Mesenteric fat pad (tissue), 1 donor: Measurements from ENCODE around the gene GRIP1. TPM values are rescaled to one million over a fixed set of nuclear protein-coding genes. Genes with fewer than 3 reads are reported as not detected.

Experiments
- DNase-seq: peaks from one replicate; pipeline ENCODE4 v3.0.0-alpha.2; 2020; ENCODE audit warnings: low spot score
- total RNA-seq: library from RNA; stranded (reverse); fragmentation: NEBNext Ultra II Directional; extraction: Animal tissue kit (Norgen Biotek cat#: 25700); gene quantifications from one replicate; pipeline ENCODE4 v1.2.1, GENCODE V29; 2021
- donor health status: DM: yes; HTN: yes; CAD: no.

GRIP1 gene
- total RNA-seq, 1 donor from 2014 or later = 1.6 TPM

- DNase-seq = no peak
Observed at GRCh38 chr12:66459944-66460482, 218.9 kb downstream of the GRIP1 start.

- DNase-seq = no peak
Observed at GRCh38 chr12:66456612-66457011, 222.3 kb downstream of the GRIP1 start.

GRCh38 chr12:66453844-66454243, 225.0 kb downstream of the GRIP1 start:
- DNase-seq = no peak

- DNase-seq = no peak
Observed at GRCh38 chr12:66453120-66453519, 225.8 kb downstream of the GRIP1 start.

GRCh38 chr12:66449531-66449930, 229.3 kb downstream of the GRIP1 start:
- no peak for DNase-seq

GRCh38 chr12:66447643-66448042, 231.2 kb downstream of the GRIP1 start:
- no peak for DNase-seq

- no peak for DNase-seq
Observed at GRCh38 chr12:66446276-66446675, 232.6 kb downstream of the GRIP1 start.

GRCh38 chr12:66441905-66442559, 236.8 kb downstream of the GRIP1 start:
- DNase-seq = no peak

- no peak for DNase-seq
Observed at GRCh38 chr12:66438601-66439000, 240.3 kb downstream of the GRIP1 start.

- DNase-seq = no peak
Observed at GRCh38 chr12:66430106-66430505, 248.8 kb downstream of the GRIP1 start.

- no peak for DNase-seq
Observed at GRCh38 chr12:66428870-66429269, 250.0 kb downstream of the GRIP1 start.

GRCh38 chr12:66428261-66428660, 250.6 kb downstream of the GRIP1 start:
- DNase-seq = no peak

GRCh38 chr12:66426696-66427095, 252.2 kb downstream of the GRIP1 start:
- DNase-seq = no peak

GRCh38 chr12:66423266-66423665, 255.6 kb downstream of the GRIP1 start:
- no peak for DNase-seq

- no peak for DNase-seq
Observed at GRCh38 chr12:66418908-66419307, 260.0 kb downstream of the GRIP1 start.

GRCh38 chr12:66417217-66417616, 261.7 kb downstream of the GRIP1 start:
- no peak for DNase-seq

- no peak for DNase-seq
Observed at GRCh38 chr12:66409195-66409871, 269.5 kb downstream of the GRIP1 start.

GRCh38 chr12:66405395-66405794, 273.5 kb downstream of the GRIP1 start:
- DNase-seq = no peak

GRCh38 chr12:66403746-66404145, 275.1 kb downstream of the GRIP1 start:
- DNase-seq = no peak

- no peak for DNase-seq
Observed at GRCh38 chr12:66399911-66400306, 279.0 kb downstream of the GRIP1 start.

GRCh38 chr12:66398931-66399910, 279.7 kb downstream of the GRIP1 start:
- no peak for DNase-seq
